ENCODE data around the gene NEAT1.

GRCh38 chr11:65415499-65416340 lies 6.9 kb upstream of the NEAT1 start:
- no peak for TF ChIP-seq POLR2AphosphoS5 (IDR thresholded peaks at IDR 0.05)
- no peak for TF ChIP-seq POLR2A (IDR thresholded peaks at IDR 0.05)

All from gastroesophageal sphincter (tissue), 2 donors.